ENCODE data around the gene ITGA4.
"Not testable (repeated sequence)": the region's sequence is repeated elsewhere in the genome, so short reads cannot be mapped to it uniquely, and the experiment has no call there.

ITGA4 gene

DNA sequence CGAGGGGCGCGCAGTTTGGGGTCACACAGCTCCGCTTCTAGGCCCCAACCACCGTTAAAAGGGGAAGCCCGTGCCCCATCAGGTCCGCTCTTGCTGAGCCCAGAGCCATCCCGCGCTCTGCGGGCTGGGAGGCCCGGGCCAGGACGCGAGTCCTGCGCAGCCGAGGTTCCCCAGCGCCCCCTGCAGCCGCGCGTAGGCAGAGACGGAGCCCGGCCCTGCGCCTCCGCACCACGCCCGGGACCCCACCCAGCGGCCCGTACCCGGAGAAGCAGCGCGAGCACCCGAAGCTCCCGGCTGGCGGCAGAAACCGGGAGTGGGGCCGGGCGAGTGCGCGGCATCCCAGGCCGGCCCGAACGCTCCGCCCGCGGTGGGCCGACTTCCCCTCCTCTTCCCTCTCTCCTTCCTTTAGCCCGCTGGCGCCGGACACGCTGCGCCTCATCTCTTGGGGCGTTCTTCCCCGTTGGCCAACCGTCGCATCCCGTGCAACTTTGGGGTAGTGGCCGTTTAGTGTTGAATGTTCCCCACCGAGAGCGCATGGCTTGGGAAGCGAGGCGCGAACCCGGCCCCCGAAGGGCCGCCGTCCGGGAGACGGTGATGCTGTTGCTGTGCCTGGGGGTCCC lies at the start of gene ITGA4:
ITGA4 (plus strand) TSS at position 266 of the 620 bp plus-strand sequence; CDS start at position 535, 269 bp downstream.
- DNase-seq (ENCODE audit: low read depth in 2 of 2) = peak; percentile 78 to 80

DNA sequence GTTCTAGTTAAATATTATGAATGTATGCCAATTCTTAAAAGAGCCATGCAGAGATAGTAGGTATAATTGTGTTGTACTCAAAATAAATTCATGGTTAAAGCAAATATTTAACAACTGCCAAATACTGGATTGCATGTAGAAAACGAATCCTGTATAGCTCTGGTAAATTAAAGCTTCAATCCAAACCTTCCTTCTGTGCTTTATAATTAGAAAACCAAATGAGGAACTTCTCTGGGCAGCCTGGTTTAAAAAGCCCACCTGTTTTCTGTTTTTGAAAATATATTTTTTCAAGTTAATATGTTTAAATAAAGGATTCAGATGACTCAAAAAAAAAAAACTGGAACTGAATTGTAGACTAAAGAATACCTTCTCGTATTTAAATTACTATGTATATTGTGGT lies 48.3 kb upstream of the ITGA4 start:
- no peak for DNase-seq (ENCODE audit: low read depth in 2 of 2)

DNA sequence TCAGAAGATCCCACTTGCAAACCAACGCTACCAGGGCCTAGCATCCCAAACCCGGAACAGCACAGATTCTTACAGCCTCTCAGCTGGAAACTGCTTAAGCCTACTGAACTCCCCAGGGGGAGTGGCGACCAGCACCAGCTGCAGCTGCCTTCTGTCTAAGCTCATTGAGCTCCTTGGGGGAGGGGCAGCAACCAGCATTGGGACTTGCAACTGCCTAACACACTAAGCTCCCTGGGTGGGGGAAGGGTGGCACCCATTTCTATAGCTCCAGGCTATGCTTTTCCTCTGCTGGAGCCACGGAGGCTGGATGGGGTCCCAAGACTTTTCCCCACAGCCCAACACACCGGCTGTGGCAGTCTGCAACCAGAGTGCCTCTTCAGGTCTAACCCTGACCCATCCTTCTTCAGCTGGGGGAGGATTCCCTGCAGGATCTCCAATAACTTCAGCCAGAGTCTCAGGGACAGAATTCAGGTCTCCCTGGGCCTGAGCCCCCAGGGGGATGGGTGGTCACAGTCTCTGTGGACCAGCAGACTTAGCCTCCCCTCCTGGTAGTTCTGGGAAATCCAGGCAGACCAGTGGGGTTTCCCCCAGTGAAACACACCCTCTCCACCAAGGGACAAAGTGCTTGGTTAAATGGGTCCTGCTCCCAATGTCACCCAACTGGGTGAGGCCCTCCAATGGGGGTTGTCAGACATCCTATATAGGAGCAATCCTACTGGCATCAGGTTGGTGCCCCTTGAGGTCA lies 45.9 kb upstream of the ITGA4 start:
- no peak for DNase-seq (ENCODE audit: low read depth in 2 of 2)

- DNase-seq (ENCODE audit: low read depth in 2 of 2) = no peak
Observed at GRCh38 chr2:181419129-181419855, 37.9 kb upstream of the ITGA4 start.

- no peak for DNase-seq (ENCODE audit: low read depth in 2 of 2)
Observed at GRCh38 chr2:181420259-181421130, 36.7 kb upstream of the ITGA4 start.

DNA sequence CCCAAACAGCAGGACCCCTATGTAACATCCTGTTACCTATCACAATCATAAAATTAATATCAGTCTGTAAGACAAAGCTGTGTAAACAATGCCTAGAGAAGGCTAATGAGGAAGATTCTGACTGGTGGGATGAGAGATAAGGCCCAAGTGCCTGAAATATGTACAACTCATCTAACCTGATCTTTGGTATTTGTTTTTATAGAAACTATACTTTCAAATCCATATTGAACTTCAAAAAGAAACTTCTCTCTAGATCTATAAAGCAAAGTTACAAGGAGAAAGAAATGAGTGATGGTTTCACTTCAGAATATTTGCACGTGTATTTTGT lies 36.1 kb upstream of the ITGA4 start:
- no peak for DNase-seq (ENCODE audit: low read depth in 2 of 2)

- no peak for DNase-seq (ENCODE audit: low read depth in 2 of 2)
Observed at GRCh38 chr2:181421464-181421863, 35.7 kb upstream of the ITGA4 start.

- DNase-seq (ENCODE audit: low read depth in 2 of 2) = no peak
Observed at GRCh38 chr2:181426672-181427071, 30.5 kb upstream of the ITGA4 start.

GRCh38 chr2:181430406-181431118 lies 26.6 kb upstream of the ITGA4 start:
- no peak for DNase-seq (ENCODE audit: low read depth in 2 of 2)

GRCh38 chr2:181431674-181432073 lies 25.5 kb upstream of the ITGA4 start:
- DNase-seq (ENCODE audit: low read depth in 2 of 2) = no peak

DNA sequence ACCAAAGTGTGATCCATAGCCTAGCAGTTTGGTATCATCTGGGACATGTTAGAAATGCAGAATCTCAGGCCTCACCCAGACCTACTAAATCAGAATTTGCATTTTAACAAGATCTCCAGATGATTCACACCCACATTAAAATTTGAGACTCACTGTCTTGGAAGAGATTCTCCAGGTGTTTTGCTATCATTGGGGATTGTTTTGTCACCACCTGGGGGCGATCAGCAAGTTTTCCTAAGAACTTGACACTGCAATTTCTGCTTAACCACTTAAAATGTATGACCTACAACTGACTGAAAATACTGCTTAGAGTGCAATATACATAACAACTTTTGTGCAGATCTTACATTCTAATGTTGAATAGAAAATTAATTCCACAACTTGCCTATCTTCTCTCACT lies 18.9 kb upstream of the ITGA4 start:
- DNase-seq (ENCODE audit: low read depth in 2 of 2) = no peak

GRCh38 chr2:181440344-181440743 lies 16.8 kb upstream of the ITGA4 start:
- DNase-seq (ENCODE audit: low read depth in 2 of 2) = no peak

DNA sequence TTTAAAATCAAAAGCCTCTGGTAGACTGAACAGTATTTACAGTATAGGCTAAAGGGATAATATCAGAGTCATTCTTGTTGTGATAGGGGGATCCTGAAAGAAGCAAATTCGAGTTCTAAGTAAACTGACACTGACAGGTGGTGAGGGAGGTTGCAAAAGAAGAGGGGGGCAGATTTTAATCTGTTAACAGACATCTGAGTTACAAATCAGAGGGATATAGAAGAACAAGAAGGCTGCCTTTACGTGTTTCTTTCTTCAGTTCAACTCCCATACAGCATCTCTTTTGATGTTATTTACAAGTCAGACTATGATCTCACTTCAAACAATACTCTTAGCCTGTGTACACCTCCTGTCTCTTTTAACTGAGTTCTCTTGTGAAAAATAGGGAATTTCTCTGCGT lies 16.3 kb upstream of the ITGA4 start:
- no peak for DNase-seq (ENCODE audit: low read depth in 2 of 2)

DNA sequence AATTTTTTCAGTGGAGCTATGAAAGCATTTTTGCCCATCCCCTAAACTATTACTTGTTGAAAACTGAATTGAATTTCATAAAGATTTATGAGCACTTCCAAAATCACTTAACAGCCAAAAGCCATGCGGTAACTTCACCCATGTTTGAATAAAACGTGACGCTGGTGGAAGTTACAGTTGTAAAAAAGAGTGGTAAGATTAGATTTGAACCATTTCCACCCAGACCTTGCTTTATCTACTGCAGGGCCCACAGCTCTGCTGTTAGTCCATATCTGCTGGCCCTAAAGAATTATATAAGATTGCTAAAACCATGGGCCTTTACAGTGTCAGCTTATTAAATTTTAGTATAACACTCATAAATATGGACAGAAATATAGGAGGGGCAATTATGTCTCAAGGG lies 15.5 kb upstream of the ITGA4 start:
- DNase-seq (ENCODE audit: low read depth in 2 of 2) = no peak

DNA sequence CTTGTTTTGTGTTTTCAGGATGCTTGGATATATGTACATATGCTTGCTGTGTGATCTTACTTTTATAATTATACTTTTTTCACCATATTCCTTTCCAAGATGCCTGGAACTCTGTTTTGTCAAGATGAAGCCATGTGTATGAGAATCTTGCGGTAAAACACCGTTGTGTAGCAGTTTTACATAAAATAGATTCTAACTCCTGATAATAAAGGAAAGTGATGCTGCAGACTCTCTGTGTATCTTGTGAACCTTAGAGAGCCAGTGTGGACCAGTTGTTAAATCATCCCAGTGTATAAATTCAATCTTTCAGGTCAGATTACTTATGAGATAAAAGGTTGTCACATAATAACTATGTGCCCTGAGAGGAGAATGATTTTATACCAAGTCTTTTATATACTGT lies 12.5 kb upstream of the ITGA4 start:
- no peak for DNase-seq (ENCODE audit: low read depth in 2 of 2)

- no peak for DNase-seq (ENCODE audit: low read depth in 2 of 2)
Observed at GRCh38 chr2:181446985-181447384, 10.2 kb upstream of the ITGA4 start.

GRCh38 chr2:181449278-181449677 lies 7.9 kb upstream of the ITGA4 start:
- DNase-seq (ENCODE audit: low read depth in 2 of 2) = not testable (repeated sequence)

GRCh38 chr2:181454686-181455450 lies 2.3 kb upstream of the ITGA4 start:
- DNase-seq (ENCODE audit: low read depth in 2 of 2) = no peak

- DNase-seq (ENCODE audit: low read depth in 2 of 2) = peak; percentile 40 to 51
Observed at GRCh38 chr2:181456660-181457120, 496 bp upstream of the ITGA4 start.

DNA sequence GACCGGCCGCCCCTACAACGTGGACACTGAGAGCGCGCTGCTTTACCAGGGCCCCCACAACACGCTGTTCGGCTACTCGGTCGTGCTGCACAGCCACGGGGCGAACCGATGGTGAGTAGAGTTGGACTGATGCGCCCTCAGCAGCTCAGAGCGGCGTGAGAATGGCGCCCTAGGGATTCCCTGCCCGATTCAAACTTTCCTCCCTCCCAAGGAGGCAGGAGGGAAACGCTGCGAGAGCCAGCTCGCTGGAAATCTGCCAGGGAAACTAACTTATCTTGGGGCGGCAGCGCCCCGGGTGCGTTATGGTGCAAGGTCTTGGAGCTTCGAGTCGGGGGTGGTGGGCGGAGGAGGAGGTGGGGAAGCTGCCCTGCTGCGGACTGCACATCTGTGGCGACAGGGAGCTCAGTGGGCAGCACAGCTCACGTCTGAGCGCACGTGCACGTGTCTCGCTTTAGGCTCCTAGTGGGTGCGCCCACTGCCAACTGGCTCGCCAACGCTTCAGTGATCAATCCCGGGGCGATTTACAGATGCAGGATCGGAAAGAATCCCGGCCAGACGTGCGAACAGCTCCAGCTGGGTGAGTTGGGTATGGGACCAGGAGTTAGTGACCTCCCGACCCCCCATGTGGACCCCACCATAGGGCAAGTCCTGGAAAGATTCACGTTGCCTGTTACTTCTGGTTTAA lies 697 bp downstream of the ITGA4 start:
- peak; percentile 34 to 54 for DNase-seq (ENCODE audit: low read depth in 2 of 2)
